ENCODE data around the gene CEMP1.

CEMP1 gene

GRCh38 chr16:2483939-2484897 is 47.0 kb downstream of the CEMP1 start:
- no peak for FAIRE-seq

DNA sequence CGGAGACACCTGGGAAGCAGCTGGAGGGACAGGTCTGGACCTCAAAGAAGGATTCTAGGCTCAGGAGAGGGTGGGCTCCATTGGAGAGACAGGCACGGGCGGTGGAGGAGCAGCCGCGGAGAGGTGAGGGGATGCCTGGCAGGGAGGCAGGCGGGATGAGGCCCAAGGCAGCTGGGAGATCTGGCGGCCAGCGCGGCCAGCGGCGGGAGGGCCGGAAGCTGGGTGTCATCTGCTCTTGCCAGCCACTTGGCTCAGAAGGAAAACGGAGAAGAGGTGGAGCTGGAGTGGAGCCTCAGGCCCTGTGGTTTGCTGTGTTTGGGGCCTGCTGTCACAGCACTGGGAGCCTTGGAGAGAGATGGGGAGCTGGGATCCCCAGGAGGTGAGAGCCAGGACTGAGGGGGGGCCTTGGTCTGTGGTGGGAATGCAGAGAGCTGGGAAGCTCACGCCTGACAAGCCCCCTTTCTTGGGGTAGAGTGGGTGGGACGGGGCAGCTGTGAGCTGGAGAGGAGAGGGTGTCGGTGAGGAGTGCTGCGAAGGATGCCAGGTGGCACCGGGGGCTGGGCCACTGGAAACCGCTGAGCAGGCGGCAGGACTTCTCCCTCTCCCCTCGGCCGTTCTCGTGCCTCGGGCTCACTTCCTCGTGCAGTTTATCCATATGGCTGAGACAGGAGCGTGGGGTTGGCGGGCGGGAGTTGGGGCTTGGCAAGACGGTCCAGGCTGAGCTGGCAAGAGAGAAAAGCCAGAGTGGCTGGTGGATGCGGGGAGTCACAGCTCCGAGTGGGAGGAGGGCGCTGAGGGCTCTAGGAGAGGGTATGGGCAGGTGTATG is 48.3 kb downstream of the CEMP1 start:
- FAIRE-seq = no peak

DNA sequence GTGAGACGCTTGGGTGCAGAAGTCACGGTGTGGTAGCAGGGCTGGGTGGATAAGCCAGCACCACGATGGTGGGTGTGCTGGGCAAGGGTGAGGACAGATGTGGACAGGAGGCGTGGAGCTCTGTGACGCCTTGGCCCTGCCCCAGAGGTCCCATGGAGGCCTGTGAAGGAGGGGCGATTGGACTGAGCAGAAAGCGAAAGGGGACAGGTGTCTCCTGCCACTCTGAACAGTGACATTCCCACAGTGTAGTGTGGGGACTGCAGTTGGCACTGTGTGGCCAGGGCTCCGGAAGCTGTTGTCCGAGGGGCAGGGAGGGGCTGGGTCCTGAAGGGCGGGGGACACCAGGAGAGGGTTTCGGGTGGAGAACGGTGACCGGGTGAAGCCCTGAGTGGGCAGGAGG is 49.0 kb downstream of the CEMP1 start:
- FAIRE-seq = no peak

- FAIRE-seq = no peak
Measured at GRCh38 chr16:2481676-2482075, 49.5 kb downstream of the CEMP1 start.

DNA sequence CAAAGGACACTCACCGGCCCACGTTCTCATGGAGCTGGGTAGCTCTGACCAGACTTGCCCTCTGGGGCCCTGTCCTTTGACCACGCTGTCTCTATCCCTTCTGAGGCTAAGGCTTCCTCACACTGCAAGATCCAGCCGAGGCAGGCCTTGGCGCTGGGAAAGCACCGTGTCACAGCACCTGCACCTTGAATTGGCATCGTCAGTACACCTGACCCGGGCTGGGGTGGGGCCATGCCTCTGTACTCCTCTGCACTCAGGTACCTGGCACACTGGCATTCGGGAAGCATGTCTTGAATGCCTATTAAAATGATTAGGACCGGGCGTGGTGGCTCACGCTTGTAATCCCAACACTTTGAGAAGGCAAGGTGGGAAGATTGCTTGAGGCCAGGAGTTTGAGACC is 50.3 kb downstream of the CEMP1 start:
- no peak for FAIRE-seq

Data from G401.6 (cell line).